GM18507 (cell line): ENCODE measurements around the gene RBM47.
A peak's percentile ranks its signal among the peaks of the same experiment; 100 is the strongest.
"Not testable (repeated sequence)": the region's sequence is repeated elsewhere in the genome, so short reads cannot be mapped to it uniquely, and the experiment has no call there.

Experiments
- DNase-seq: peaks from one replicate; pipeline ENCODE4 v3.0.0; 2011; ENCODE audit warnings: low read depth; ENCODE audit not compliant: insufficient read length; ENCODE audit errors: extremely low spot score
- FAIRE-seq: peaks from 2 replicates; lab custom pipeline; 2011; peaks lifted over from hg19 to GRCh38; lab: Jason Lieb, UNC

The RBM47 gene

DNA sequence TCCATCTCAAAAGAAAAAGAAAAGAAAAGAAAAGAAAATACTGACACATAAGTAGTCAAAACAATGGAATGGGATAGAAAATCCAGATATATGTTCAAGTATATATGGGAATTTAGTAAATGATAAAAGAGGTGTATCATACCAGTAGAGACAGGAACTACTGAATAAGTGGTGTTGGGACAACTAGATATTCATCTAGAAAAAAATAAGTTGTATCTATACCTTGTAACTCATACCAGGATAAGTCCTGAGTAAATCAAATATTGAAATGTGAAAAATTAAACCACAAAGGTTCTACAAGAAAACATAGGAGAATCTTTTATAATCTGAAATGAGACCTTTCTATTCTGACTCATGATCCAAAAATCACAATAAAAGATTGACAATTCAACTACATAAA is 58.5 kb downstream of the RBM47 start:
- FAIRE-seq (no peak), DNase-seq (no peak)

DNA sequence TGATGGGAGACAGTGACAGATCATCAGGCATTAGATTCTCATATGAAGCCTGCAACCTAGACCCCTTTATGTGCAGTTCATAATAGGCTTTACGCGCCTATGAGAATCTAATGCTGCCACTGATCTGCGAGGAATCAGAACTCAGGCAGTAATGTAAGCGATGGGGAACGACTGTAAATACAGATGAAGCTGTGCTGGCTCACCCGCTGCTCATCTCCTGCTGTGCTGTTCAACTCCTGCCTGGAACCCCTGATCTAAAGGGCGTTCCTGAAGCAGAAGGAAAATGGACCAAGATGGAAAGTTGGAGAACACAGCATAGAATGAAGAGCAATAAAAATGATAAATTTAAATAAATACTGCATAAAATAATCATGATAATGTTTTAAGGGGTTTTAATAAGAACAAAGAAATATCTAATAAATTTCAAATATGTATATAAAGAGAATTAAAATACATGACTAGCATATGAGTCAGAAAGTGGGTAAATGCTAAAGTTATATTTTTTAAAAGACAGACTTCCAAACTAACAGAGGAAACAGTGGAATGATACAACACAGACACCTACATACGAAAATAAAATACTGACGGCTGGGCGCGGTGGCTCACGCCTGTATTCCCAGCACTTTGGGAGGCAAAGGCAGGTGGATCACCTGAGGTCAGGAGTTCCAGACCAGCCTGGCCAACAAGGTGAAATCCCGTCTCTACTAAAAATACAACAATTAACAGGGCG is 59.2 kb downstream of the RBM47 start:
- no peak for DNase-seq
- FAIRE-seq, result no peak

DNA sequence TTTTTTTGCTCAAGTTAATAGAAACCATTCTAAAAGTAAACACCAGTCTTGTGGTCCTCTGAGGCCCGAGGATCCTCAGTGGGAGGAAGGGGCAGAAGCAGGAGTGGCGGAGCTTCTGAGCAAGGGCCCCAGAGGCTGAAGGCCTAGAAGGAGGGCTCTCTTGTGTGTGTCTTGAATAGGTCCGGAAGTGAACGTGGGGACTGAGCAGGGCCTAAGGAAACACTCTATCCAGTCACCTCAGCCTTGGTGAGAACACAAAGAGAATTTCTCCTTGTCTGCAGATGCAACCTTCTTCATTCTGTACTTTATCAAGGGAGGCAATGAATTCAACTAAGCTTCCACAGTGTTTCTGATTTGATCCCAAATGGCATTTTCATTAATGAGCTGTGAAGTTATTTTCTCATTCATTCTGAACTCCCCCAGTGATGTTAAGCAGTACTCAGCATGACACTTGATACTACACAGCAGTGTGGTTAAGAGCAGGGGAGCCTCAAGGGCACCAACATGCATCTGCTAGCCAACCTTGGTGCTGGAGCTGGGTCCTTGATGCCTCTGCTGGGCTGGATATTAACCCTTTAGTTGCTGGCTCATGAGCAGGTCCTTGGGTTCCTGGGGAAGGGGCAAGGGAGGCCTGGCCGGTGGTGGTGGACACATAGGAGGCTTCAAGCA is 64.7 kb downstream of the RBM47 start:
- DNase-seq (no peak), FAIRE-seq (no peak)

DNA sequence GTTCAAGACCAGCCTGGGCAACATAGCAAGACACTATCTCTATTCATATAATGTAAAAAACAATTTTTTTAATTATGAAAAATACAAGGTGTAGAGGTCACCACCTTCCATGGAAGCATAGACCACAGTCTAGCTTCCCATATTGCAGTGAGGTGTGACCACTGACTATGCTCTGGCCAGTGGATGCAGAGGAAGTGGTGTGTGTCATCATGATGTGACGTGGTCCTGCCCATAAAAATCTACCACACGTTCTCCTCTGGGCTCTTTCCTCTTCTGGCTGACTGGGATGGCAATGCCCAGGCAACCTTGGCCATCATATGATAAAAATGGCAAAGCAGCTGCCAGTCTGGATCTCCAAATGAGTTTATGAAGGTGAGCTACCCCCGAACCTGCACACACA is 65.7 kb downstream of the RBM47 start:
- no peak for DNase-seq
- no peak for FAIRE-seq

GRCh38 chr4:40563401-40563800 is 66.3 kb downstream of the RBM47 start:
- DNase-seq, result no peak
- no peak for FAIRE-seq

DNA sequence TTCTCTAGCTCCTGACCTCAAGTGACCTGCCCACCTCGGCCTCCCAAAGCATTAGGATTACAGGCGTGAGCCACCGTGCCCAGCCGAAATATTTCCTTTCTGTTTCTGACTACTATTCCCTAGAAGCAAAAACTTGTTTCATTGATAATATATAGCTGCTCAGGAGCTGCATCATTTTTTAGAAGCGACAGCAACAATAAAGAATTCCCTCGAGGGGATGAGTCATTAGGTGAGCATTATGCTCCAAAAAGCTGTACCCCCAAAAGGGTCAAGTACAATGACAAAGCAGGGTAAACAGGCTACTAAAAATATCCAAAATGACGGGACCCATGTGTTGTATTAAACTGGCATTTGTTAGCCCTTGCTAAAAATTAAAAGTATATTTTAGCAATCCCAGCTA is 67.0 kb downstream of the RBM47 start:
- no peak for FAIRE-seq
- DNase-seq, result no peak

DNA sequence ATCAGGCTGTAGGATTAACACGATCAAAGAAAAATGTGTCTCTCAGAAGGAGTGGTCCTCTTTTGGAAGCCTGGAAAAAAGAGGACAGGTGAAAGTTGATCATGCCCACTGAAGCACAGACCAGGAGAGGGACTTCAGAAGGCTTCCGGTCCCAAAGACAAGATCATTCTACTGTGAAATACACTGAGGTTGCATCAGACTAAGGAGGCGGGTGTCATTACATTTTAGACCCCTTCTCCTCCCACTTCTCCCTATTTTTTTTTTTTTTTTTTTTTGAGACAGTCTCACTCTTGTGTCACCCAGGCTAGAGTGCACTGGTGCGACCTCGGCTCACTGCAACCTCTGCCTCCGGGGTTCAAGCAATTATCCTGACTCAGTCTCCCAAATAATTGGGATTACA is 67.5 kb downstream of the RBM47 start:
- DNase-seq (no peak), FAIRE-seq (no peak)

GRCh38 chr4:40561543-40562177 is 68.0 kb downstream of the RBM47 start:
- not testable (repeated sequence) for FAIRE-seq, DNase-seq

- FAIRE-seq, result peak; percentile 77
- DNase-seq, result no peak
Measured at GRCh38 chr4:40559585-40560465, 69.8 kb downstream of the RBM47 start.

- FAIRE-seq (no peak), DNase-seq (no peak)
Measured at GRCh38 chr4:40557736-40558135, 71.9 kb downstream of the RBM47 start.

GRCh38 chr4:40555176-40555900 is 74.3 kb downstream of the RBM47 start:
- DNase-seq (no peak), FAIRE-seq (no peak)

- not testable (repeated sequence) for DNase-seq, FAIRE-seq
Measured at GRCh38 chr4:40554641-40555040, 75.0 kb downstream of the RBM47 start.

- DNase-seq, result no peak
- peak; percentile 64 for FAIRE-seq
Measured at GRCh38 chr4:40553995-40554394, 75.7 kb downstream of the RBM47 start.

DNA sequence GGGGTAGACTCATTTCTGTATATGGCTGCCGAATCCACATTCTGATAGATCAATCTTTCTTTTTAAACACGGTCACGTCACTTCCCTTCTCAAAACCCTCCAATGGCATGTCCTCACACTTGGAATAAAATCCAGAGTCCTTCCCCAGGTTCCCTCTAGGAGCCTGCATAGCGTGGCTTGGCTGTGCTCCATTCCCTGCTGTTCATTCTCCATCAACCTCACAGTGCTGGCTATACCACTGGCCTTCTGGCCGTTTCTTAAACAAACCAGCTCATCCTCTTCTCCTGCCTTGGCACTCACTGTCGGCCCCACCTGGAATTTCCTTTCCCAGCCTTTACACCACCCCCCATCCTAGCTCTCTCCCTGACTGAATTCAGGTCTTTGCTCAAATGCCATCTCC is 77.1 kb downstream of the RBM47 start:
- DNase-seq (no peak), FAIRE-seq (no peak)

GRCh38 chr4:40551568-40552136 is 78.0 kb downstream of the RBM47 start:
- not testable (repeated sequence) for FAIRE-seq, DNase-seq

GRCh38 chr4:40550948-40551462 is 78.7 kb downstream of the RBM47 start:
- DNase-seq (no peak), FAIRE-seq (peak; percentile 89)

DNA sequence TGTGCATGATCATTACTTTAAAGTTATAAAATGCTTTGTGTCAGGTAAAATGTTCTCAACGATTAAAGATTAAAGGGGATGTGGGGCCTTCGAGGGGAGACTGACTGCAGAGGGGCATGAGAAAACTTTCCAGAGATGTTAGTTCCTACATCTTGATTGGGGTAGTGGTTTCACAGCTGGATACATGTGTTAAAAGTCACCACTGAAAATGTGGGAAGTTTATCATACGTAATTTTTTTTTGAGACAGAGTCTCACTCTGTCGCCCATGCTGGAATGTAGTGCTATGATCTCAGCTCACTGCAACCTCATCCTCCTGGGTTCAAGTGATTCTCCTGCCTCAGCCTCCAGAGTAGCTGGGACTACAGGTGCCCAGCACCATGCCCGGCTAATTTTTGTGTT is 79.5 kb downstream of the RBM47 start:
- DNase-seq (no peak), FAIRE-seq (no peak)

DNA sequence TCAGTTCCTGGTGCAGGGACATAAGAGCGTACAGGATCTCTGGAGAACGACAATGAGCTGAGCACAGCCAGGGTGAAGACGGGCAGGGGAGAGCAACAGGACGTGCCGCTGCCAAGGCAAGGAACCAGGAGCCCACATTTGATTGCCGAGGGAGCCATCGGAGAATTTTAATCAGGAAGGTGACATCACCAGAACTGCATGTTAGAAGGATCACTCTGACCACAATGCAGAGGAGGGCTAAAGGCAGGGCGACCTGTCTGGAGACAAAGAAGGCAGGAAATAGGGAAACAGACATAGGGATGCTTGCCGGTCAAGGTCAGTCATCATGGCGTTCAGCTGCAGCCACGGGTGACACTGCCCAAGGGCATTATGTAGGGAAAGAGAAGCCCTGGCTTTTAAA is 81.4 kb downstream of the RBM47 start:
- DNase-seq (no peak), FAIRE-seq (no peak)

DNA sequence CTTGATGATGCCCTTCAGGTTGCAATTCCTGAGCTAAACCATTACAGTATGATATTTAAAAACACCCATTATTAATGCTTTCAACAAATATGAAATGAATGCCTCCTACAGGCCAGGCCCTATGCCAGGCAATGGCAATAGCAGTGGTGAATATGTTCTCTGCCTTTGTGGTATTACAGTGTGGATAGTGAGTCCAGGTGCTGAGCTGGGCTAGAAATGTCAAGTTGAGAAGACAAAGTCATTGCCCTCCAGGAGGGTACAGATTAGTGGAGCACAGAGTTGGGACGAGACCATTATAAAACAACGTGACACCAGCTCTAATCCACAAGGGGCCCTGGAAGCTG is 81.9 kb downstream of the RBM47 start:
- no peak for DNase-seq
- FAIRE-seq, result no peak
